Right ventricle myocardium inferior (tissue), 1 donor: Measurements from ENCODE around the gene CTDP1. TPM values are rescaled to one million over a fixed set of nuclear protein-coding genes. Genes with fewer than 3 reads are reported as not detected.
A peak's percentile ranks its signal among the peaks of the same experiment; 100 is the strongest.
"Not testable (repeated sequence)": the region's sequence is repeated elsewhere in the genome, so short reads cannot be mapped to it uniquely, and the experiment has no call there.

ENCODE experiments used
- ATAC-seq: fragments of 200-7000 bp; cut with Tn5 transposase; one replicate; pipeline ENCODE4 v1.9.1; 2020; ENCODE audit warnings: mild to moderate bottlenecking, moderate library complexity
- DNase-seq: peaks from one replicate; pipeline ENCODE4 v3.0.0; 2021; ENCODE audit errors: missing footprints
- intact Hi-C: fragments of 100-400 bp; cut with DNase I; formaldehyde crosslinking; loops from one replicate; pipeline ENCODE4 v1.11.0; 2022
- total RNA-seq: library from RNA; stranded (reverse); fragmentation: NEBNext Ultra II Directional; extraction: Animal tissue kit (Norgen Biotek cat#: 25700); gene quantifications from one replicate; pipeline ENCODE4 v1.2.1, GENCODE V29; 2021
- donor health status: DM: no; HTN: yes; CAD: no; lungs with severe emphysema.

The CTDP1 gene
- total RNA-seq, 1 donor from 2014 or later, result 8.4 TPM

DNA sequence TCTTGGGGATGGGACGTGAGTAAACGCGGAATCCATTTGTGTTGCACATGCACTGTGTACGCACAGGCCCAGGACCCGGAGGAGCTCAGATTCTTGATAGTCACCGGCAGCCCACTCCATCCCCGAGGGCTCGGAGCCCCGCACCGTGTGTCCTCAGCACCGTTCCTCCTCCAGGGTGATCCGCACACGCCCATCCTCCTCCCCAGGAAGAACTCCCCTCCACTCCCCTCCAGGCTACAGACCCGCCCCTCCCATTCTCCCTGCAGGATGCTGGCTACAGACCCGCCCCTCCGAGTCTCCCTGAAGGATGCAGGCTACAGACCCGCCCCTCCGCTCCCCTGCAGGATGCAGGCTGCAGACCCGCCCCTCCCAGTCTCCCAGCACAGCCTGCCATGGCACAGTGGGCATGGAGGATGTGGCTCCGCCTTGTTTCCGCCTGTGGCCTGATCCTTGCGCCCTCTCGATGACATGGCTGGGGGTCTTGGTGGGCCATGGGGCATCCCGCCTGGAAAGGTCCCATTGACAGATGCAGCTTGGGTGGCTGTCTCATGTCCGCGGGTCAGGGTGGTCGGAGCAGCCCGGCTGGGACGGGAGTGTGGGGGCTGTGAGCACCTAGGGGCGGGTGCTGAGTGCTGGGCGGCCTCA lies 14.1 kb downstream of the CTDP1 start:
- ATAC-seq (peak; percentile 35), DNase-seq (no peak)

DNA sequence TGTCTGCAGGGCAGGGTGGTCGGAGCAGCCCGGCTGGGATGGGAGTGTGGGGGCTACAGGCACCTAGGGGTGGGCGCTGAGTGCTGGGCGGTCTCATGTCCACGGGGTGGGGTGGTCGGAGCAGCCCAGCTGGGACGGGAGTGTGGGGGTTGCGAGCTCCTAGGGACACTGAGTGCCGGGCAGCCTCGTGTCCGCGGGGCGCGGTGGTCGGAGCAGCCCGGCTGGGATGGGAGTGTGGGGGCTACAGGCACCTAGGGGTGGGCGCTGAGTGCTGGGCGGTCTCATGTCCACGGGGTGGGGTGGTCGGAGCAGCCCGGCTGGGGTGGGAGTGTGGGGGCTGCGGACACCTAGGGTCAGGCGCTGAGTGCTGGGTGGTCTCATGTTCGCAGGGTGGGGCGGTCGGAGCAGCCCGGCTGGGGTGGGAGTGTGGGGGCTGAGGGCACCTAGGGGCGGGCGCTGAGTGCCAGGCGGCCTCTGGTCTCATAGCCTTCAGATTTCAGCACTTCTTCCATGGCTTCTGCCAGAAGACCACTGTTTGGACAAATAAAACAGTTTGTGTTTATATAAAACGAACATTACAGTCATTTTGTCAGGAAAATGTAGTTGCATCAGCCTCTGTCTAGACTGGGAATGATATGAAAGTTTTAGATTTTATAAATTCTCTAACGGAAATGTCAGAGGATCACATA lies 14.7 kb downstream of the CTDP1 start:
- intact Hi-C loops, DNase-seq, ATAC-seq: not testable (repeated sequence)

More for the DNA sequence above, 14.1 kb downstream of the CTDP1 start:
- intact Hi-C loops, result no loop called here

DNA sequence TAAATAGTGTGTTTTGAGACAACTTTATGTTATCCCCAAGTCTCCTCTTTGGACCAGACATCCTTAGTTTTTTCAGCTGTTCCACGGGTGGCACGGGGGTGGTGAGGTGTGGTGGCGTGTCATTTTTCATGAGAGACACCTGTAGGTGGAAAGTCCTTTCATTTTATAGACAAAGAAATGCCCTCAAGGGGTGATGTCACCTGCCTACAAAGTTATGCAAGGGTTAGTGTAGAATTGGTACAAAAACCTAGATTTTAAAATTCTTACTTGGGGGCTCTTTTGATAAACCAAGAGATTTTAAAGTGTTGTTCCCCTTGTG lies 15.3 kb downstream of the CTDP1 start:
- DNase-seq (no peak), ATAC-seq (no peak)
- intact Hi-C loops, result no loop called here

- intact Hi-C loops, result no loop called here
- ATAC-seq (no peak), DNase-seq (no peak)
Observed at GRCh38 chr18:79695269-79695668, 15.7 kb downstream of the CTDP1 start.

- no peak for ATAC-seq
- intact Hi-C loops, result no loop called here
Observed at GRCh38 chr18:79695856-79696850, 16.6 kb downstream of the CTDP1 start.

GRCh38 chr18:79697178-79697577 lies 17.6 kb downstream of the CTDP1 start:
- DNase-seq (peak; percentile 61), ATAC-seq (no peak)
- intact Hi-C loops, result no loop called here

More at GRCh38 chr18:79695856-79696850, 16.6 kb downstream of the CTDP1 start:
- no peak for DNase-seq

DNA sequence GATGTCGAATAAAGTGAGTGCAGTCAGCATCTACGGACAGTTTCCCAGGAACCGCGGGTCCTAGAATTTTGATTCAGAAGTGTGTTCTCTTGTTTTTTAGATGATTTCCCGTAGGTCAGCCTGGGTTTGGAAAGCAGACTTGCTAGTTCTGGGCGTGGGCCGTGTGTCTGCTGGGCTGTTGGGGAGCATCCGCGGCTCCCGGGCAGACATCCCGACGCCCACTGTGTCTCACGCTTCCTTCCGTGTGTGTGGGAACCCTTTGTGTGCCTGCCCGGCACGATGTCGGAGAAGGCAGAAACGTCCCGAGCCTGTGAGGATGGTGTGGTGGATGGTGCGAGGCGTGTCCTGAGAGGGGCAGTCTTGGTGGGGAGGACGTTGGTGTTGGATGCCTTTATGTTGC lies 18.4 kb downstream of the CTDP1 start:
- DNase-seq (no peak), ATAC-seq (no peak)
- intact Hi-C loops, result no loop called here

DNA sequence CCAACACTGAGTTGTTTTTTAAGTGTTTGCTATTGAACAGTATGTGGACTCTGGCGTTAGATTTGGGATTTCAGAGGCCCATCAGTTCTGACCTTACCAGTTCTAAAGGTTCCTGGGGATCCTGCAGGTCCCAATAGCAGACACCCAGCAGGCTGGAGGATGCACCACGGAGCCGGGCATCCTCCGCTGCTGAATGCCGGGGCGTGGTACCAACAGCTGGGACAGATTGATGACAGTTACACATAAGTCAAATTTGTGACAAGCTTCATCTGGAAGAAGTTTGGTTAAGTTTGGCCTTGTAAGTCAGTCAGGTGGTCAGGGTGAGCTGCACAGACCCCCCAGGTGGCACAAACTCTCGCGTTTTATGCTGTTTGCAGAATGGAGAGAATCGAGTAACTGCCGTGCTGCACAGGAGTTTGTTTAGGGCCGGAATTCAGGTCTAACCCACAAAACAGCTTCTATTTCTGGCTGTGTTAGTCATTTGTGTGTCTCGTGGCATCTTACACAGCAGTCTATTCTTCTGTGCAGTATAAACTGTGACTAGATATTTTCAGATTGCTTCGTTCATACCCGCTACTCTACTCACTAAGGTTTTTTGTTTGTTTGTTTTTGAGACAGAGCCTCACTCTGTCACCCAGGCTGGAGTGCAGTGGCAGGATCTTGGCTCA lies 19.2 kb downstream of the CTDP1 start:
- intact Hi-C loops, result no loop called here
- ATAC-seq (no peak), DNase-seq (no peak)

- DNase-seq (no peak), ATAC-seq (no peak)
- intact Hi-C loops, result no loop called here
Observed at GRCh38 chr18:79699653-79700052, 20.1 kb downstream of the CTDP1 start.

DNA sequence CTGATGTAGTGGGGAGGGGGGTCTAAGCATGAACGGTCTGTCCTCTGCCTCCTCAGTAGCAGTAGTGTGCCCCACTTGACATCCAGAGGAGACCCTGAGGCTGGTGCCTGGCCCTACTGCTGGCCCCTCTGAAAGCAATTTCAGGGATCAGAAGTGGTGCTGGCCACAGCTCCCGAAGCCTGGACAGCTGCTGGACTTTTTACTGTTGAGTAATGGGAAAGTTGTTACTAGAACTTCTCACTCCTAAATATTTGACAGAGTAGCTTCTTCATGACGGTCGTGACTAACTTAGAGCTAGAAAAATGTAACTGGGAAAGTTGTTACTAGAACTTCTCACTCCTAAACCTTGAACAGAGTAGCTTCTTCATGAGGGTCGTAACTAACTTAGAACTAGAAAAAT lies 23.3 kb downstream of the CTDP1 start:
- no peak for DNase-seq
- no peak for ATAC-seq
- intact Hi-C loops, result no loop called here

DNA sequence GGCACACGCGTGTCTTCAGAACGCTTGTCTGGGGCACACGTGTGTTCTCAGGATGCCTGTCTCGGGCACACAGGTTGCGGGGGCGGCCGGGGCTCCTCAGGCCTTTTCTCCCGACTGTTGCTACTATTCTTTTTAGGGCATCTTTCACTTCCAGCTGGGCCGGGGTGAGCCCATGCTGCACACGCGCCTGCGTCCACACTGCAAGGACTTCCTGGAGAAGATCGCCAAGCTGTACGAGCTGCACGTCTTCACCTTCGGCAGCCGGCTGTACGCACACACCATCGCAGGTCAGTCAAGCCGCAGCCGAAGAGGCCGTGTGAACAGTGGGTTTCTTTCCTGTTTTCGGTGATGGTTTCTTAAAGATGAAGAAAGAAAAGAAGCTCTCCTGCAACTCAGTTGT lies 25.0 kb downstream of the CTDP1 start:
- ATAC-seq (no peak), DNase-seq (no peak)
- intact Hi-C loops, result no loop called here

DNA sequence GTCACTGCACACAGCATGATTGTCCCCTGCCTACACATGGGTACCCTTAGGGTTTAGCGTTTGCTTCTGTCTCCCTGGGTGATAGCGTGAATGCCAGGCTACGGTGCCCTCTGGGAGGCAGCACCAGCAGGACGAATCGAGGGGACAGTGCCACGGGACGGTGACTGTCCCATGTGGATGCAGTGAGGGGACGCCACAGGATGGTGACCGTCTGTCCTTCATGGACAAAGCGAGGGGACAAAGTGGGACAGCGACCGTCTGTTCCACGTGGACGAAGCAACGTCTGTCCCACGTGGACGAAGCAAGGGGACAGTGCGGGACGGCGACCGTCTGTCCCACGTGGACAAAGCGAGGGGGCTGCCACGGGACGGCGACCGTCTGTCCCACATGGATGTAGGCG lies 25.7 kb downstream of the CTDP1 start:
- DNase-seq (no peak), ATAC-seq (no peak)
- intact Hi-C loops, result no loop called here

DNA sequence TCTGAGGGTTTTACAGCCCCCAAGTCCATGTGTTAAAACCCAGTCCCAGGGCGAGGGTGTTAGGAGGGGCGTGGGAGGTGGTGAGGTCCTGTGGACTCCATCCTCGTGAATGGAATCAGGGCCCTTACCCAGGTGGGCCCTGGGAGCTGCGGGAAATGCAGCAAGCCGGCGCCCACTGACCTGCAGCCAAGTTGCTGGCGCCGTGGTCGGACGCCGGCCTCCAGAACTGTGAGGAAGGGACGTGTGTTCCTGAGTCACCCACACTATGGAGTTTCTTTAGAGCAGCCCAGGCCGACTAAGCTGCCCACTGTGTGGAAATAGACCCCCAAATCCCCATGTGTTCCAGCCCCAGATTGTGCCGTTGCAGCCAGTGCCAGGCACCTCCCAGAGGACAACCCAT lies 26.4 kb downstream of the CTDP1 start:
- ATAC-seq (no peak), DNase-seq (no peak)
- intact Hi-C loops, result no loop called here

DNA sequence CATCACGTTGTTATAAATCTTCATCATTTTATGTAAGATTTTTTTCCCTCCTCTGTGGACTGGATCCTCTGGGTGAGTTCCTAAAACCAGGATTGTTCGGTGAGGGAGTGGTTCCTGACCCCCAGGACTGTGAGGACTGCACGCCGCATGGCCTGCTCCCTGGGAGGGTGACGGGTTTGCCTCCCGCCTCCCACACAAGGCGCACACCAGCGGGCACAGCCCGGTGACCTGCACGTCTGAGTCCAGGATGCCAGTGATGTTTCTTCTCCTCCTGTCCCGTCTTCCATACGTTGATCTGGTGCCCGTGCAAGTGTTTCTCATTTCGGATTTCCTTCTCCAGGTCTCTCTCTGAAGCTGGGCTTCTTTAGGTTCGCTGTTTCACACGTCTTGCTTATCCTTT lies 27.1 kb downstream of the CTDP1 start:
- intact Hi-C loops, result no loop called here
- ATAC-seq (no peak), DNase-seq (no peak)

- DNase-seq (no peak), ATAC-seq (no peak)
Observed at GRCh38 chr18:79707239-79707638, 27.6 kb downstream of the CTDP1 start.

GRCh38 chr18:79707671-79708070 lies 28.1 kb downstream of the CTDP1 start:
- no peak for DNase-seq
- intact Hi-C loops, result no loop called here
- ATAC-seq, result no peak

More at GRCh38 chr18:79707239-79707638, 27.6 kb downstream of the CTDP1 start:
- intact Hi-C loops, result no loop called here

GRCh38 chr18:79708412-79708811 lies 28.8 kb downstream of the CTDP1 start:
- intact Hi-C loops, result no loop called here
- DNase-seq (no peak), ATAC-seq (no peak)

GRCh38 chr18:79712206-79712857 lies 32.7 kb downstream of the CTDP1 start:
- intact Hi-C loops, result no loop called here
- no peak for DNase-seq
- ATAC-seq, result no peak

DNA sequence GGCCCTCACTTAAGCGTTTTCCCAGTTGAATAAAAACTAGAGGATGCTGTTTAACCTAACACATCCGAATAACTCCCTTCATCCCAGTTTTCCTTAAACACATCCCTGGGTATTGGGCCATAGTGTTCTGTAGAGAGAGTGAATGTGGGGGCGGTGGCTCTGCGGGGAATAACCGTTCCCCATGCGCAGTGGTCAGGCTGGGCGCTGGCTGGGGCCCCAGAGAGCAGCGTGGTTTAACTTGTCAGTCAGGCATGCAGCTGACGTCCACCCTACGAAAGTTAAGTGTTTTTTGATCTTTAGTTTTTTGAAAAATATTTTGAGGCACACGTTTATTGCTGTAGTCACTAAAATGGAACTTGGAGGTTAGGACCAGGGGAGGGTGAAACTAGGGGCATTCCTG lies 33.7 kb downstream of the CTDP1 start:
- DNase-seq (no peak), ATAC-seq (no peak)
- intact Hi-C loops, result no loop called here
